ENCODE results near the gene CRBN. TPM values are rescaled to one million over a fixed set of nuclear protein-coding genes. Genes with fewer than 3 reads are reported as not detected.

The CRBN gene
- total RNA-seq, 1 donor from 2014 or later: 56.0 TPM

GRCh38 chr3:3134750-3135448, 44.6 kb downstream of the CRBN start:
- ATAC-seq: no peak

GRCh38 chr3:3133500-3133899, 46.0 kb downstream of the CRBN start:
- TF ChIP-seq CTCF (IDR thresholded peaks at IDR 0.05): no peak
- peaks cover 39% of the 10 kb centered on the region for H3K36me3 ChIP-seq

More at GRCh38 chr3:3134750-3135448, 44.6 kb downstream of the CRBN start:
- H3K27ac ChIP-seq: no peak overlapping the region
- H3K4me3 ChIP-seq: no peak overlapping the region
- TF ChIP-seq CTCF (IDR thresholded peaks at IDR 0.05): no peak
- no peak for DNase-seq
- H3K9me3 ChIP-seq: no peaks in the 10 kb centered on the region
- peaks cover 43% of the 10 kb centered on the region for H3K36me3 ChIP-seq
- H3K4me1 ChIP-seq: no peaks in the 10 kb centered on the region
- intact Hi-C loops (cut with DNase I): no loop called here
- H3K27me3 ChIP-seq: no peaks in the 10 kb centered on the region

DNA sequence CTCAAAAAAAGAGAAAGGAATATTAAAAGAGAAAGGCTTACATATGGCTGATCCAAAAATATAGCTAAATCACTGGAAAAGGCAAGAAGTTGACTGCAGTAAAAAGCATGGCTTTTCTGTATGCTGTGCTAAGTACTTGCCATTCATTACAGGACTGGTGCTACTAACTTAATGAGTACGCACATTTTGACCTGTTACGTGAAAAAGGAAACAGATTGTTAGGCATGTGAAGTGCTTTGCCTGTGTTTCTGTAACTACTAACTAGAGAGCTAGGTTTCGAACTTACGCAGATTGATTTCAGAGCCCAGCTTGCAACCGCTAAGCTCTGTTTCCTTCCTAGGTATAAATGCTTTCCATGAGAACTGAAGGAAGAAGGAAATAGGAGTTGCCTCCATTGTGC, 49.9 kb downstream of the CRBN start:
- no peaks in the 10 kb centered on the region for H3K9me3 ChIP-seq
- H3K27me3 ChIP-seq: no peaks in the 10 kb centered on the region
- H3K27ac ChIP-seq: no peak overlapping the region
- intact Hi-C loops (cut with DNase I): no loop called here
- no peak for TF ChIP-seq CTCF (IDR thresholded peaks at IDR 0.05)
- H3K4me1 ChIP-seq: peaks cover 6% of the 10 kb centered on the region
- DNase-seq (no peak), ATAC-seq (no peak)
- peaks cover 24% of the 10 kb centered on the region for H3K36me3 ChIP-seq
- no peak overlapping the region for H3K4me3 ChIP-seq

More at GRCh38 chr3:3133500-3133899, 46.0 kb downstream of the CRBN start:
- Histone ChIP-seq H3K27ac (no peak overlapping the region), H3K27me3 (no peaks in the 10 kb centered on the region), H3K9me3 (no peaks in the 10 kb centered on the region), H3K4me1 (no peaks in the 10 kb centered on the region), H3K4me3 (no peak overlapping the region)
- intact Hi-C loops (cut with DNase I): no loop called here
- ATAC-seq: no peak
- no peak for DNase-seq

GRCh38 chr3:3127432-3128010, 52.0 kb downstream of the CRBN start:
- intact Hi-C loops (cut with DNase I): no loop called here
- DNase-seq: no peak

More at GRCh38 chr3:3127432-3128010, 52.0 kb downstream of the CRBN start:
- peaks cover 24% of the 10 kb centered on the region for H3K36me3 ChIP-seq
- H3K27me3 ChIP-seq: no peaks in the 10 kb centered on the region
- peaks cover 6% of the 10 kb centered on the region for H3K4me1 ChIP-seq
- H3K9me3 ChIP-seq: no peaks in the 10 kb centered on the region
- H3K27ac ChIP-seq: peak overlapping the region; percentile 95
- peak overlapping the region; percentile 72 for H3K4me3 ChIP-seq
- no peak for TF ChIP-seq CTCF (IDR thresholded peaks at IDR 0.05)
- ATAC-seq: no peak
